Measurements from ENCODE around the gene LRP3. TPM values are rescaled to one million over a fixed set of nuclear protein-coding genes. Genes with fewer than 3 reads are reported as not detected.

LRP3 gene
- total and polyA plus RNA-seq, 12 donors, result 1.4 to 92.8 (median 52.2) TPM

DNA sequence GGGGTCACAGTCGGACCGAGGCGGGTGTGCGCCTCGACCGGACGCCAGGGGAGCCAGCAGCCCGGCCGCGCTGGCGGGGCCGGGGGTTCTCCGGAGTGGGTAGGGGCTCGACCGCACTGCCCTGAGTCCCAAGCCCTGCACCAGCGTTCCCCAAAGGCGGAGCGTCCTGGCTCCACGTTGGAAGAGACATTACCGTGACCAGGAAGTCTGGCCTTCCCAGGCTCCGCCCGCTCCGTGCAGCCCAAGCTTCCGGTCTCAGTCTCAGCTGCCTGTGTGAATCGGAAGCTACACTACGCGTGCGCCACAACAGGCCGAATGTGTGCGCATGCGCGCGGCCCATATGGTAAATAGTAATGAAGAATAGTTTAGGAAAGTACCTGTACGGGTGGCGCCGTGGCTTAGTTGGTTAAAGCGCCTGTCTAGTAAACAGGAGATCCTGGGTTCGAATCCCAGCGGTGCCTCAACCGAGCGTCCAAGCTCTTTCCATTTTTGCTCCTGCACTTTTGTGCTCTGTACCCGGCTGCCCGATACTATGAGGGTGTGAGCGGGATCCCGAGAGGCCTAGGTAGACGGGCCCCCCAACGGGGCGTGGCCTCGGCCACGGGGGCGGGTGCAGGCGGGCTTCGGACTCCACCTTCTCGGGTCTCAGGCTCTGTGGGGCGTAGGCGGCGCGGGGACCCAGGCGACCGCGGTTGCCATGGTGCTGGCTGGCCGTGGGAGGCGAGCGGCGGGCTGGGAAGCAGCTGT is 17.3 kb upstream of the LRP3 start:
- Histone ChIP-seq H3K4me3 (peak overlapping the region; percentile 55 to 88 (median 78)), H3K4me1 (replicated peaks in 1 of 2) (peaks cover 10 to 20% of the 10 kb centered on the region in 2 donors), H3K27me3 (no peaks in the 10 kb centered on the region), H3K27ac (peak overlapping the region; percentile 87 to 95 (median 90)), H3K36me3 (replicated peaks in 1 of 2) (no peaks in the 10 kb centered on the region), H3K9me3 (replicated peaks in 1 of 3) (no peaks in the 10 kb centered on the region)
- intact Hi-C loops (cut with DNase I), result no loop called here
- 0% methylated on average over 4 to 65 of the region's 65 CpGs for WGBS, 4 donors
- peak; percentile 95 to 99 (median 98) for DNase-seq
- TF ChIP-seq, protein P1, sequence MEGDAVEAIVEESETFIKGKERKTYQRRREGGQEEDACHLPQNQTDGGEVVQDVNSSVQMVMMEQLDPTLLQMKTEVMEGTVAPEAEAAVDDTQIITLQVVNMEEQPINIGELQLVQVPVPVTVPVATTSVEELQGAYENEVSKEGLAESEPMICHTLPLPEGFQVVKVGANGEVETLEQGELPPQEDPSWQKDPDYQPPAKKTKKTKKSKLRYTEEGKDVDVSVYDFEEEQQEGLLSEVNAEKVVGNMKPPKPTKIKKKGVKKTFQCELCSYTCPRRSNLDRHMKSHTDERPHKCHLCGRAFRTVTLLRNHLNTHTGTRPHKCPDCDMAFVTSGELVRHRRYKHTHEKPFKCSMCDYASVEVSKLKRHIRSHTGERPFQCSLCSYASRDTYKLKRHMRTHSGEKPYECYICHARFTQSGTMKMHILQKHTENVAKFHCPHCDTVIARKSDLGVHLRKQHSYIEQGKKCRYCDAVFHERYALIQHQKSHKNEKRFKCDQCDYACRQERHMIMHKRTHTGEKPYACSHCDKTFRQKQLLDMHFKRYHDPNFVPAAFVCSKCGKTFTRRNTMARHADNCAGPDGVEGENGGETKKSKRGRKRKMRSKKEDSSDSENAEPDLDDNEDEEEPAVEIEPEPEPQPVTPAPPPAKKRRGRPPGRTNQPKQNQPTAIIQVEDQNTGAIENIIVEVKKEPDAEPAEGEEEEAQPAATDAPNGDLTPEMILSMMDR (IDR thresholded peaks at IDR 0.05), result peak in 3 of 6 experiments; percentile 20 to 53 (median 48)
- TF ChIP-seq POLR2A (IDR thresholded peaks at IDR 0.05), result peak; percentile 55 to 93

DNA sequence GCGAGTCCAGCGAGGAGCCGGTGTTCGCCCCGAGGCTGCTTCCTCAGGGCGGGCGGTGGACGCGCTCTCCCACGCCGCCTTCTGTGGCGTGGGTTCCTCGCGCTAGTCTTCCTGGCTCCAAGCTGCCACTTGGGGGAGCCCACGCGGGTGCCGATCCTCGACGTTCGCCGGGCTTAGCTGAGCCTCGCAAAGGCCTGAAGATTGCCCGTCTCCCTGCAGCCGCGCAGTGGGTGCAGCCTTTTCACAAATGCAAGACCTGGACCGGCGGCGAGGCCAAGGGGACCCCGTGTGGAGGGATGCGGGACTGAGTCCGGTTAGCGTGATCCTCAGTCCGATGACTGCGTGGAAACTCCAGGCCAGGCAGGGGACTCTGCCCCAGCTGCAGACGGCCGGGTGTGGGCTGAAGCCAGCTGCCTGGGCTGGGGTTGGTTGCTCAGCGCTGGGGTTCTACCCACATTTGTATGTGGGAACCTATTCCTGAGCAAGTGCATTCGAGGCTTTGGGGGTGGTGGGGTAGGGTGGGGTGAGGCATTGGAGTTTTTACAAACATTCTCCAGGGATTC is 16.6 kb upstream of the LRP3 start:
- WGBS, 4 donors, result 0% methylated on average over 1 to 38 of the region's 38 CpGs; no CpG with 5 or more reads in 1 of the 4 donors
- H3K4me1 ChIP-seq (replicated peaks in 1 of 2), result peaks cover 10 to 20% of the 10 kb centered on the region in 2 donors
- peak overlapping the region; percentile 30 to 95 (median 70) for H3K27ac ChIP-seq
- peak overlapping the region in 2 of 4 donors; percentile 21 to 88 for H3K4me3 ChIP-seq
- H3K36me3 ChIP-seq (replicated peaks in 1 of 2), result no peaks in the 10 kb centered on the region
- no peaks in the 10 kb centered on the region for H3K27me3 ChIP-seq
- TF ChIP-seq, protein P1 (IDR thresholded peaks at IDR 0.05), result peak; percentile 16 to 54 (median 38)
- no peak for TF ChIP-seq POLR2A (IDR thresholded peaks at IDR 0.05)
- peak in 3 of 7 donors; percentile 72 to 77 (median 73) for DNase-seq
- H3K9me3 ChIP-seq (replicated peaks in 1 of 3), result no peaks in the 10 kb centered on the region
- intact Hi-C loops (cut with DNase I), result no loop called here

DNA sequence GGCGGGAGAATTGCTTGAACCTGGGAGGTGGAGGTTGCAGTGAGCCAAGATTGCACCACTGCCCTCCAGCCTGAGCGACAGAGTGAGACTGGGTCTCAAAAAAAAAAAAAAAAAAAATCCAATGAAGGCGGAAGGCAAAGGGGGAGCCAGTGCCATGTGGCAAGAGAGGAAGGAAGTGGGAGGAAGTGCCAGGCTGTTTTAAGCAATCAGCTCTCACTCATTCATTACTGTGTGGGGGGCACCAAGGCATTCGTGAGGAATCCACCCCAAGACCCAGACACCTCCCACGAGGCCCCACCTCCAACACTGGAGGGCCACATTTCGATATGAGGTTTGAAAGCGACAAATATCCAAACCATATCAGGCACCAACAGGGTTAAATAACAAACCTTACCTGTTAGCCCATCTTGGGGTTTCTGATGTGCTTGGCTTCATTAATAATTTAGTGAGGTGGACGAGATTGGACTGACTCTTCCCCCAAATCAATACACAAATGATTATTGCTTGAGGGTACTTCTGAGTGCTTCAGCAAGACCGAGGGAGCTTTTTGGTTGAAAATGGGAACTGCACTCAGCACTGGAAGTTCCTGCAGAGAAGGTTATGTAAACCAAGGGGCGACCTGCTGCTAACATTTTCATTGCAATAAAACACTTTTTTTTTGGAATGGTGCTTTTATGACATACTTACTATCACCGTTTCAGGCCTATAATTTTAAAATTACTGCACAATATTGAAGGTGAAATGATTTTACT is 7.5 kb upstream of the LRP3 start:
- TF ChIP-seq, protein P1 (IDR thresholded peaks at IDR 0.05), result no peak
- intact Hi-C loops (cut with DNase I), result loop anchor here in 1 of 2 donors (5.0 kb wide), 1 partner anchor 44 kb away; no protein-coding TSS in a partner anchor
- WGBS, 4 donors, result 56 to 61% (median 60%) methylated on average over 11 of the region's 11 CpGs
- Histone ChIP-seq H3K9me3 (replicated peaks in 1 of 3) (no peaks in the 10 kb centered on the region), H3K27ac (no peak overlapping the region), H3K4me1 (replicated peaks in 1 of 2) (peaks cover 0 to 2% of the 10 kb centered on the region in 2 donors), H3K4me3 (no peak overlapping the region), H3K36me3 (replicated peaks in 1 of 2) (no peaks in the 10 kb centered on the region), H3K27me3 (no peaks in the 10 kb centered on the region)
- peak in 2 of 7 donors; percentile 6 to 7 for DNase-seq

DNA sequence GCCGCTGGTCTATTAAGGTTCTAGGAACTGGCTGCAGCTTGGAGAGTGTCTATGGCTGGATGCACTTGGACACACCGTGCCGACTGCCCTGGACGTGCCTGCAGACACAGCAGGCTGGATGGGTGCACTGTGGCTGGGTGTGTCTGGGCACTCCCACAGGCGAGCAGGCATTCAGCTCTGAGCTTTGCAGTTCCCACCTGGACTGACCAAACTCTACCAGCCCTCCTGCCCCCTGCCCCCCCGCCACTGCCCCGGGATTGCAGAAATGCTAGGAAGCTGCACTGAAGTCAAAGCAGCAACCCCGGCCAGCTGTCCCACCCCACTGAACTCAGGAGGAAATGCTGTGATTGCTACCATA is 7.0 kb upstream of the LRP3 start:
- Histone ChIP-seq H3K9me3 (replicated peaks in 1 of 3) (no peaks in the 10 kb centered on the region), H3K4me3 (no peak overlapping the region), H3K36me3 (replicated peaks in 1 of 2) (no peaks in the 10 kb centered on the region), H3K27ac (no peak overlapping the region), H3K27me3 (no peaks in the 10 kb centered on the region), H3K4me1 (replicated peaks in 1 of 2) (peaks cover 0 to 2% of the 10 kb centered on the region in 2 donors)
- peak in 2 of 7 donors; percentile 7 to 11 for DNase-seq
- no peak for TF ChIP-seq POLR2A (IDR thresholded peaks at IDR 0.05)
- TF ChIP-seq, protein P1 (IDR thresholded peaks at IDR 0.05), result no peak
- intact Hi-C loops (cut with DNase I), result loop anchor here in 1 of 2 donors (5.0 kb wide), 1 partner anchor 45 kb away; no protein-coding TSS in a partner anchor
- 54 to 75% (median 64%) methylated on average over 7 to 8 of the region's 8 CpGs for WGBS, 4 donors

Data from adrenal gland (tissue), 12 donors.